GM12892 (cell line): ENCODE measurements around the gene ACADL.

ENCODE experiments used
- POLR2A ChIP-seq: IDR thresholded peaks from 2 replicates; pipeline ENCODE4 v1.6.1; 2011; ENCODE audit warnings: low read depth, low read length, control low read depth
- POLR2AphosphoS5 ChIP-seq: IDR thresholded peaks from 2 replicates; pipeline ENCODE4 v1.6.1; 2011; ENCODE audit warnings: low read depth, low read length, control low read depth

- TF ChIP-seq POLR2AphosphoS5 (no peak), POLR2A (no peak)
Observed at GRCh38 chr2:210189452-210190138, 35.7 kb downstream of the ACADL start.
